CD4-positive, alpha-beta T cell treated with Interleukin-10 for 1 hour (primary cell): ENCODE results near the gene USP24.
"Not testable (repeated sequence)": the region's sequence is repeated elsewhere in the genome, so short reads cannot be mapped to it uniquely, and the experiment has no call there.

ENCODE experiments used
- DNase-seq: peaks from one replicate; pipeline ENCODE4 v3.0.0-alpha.2; 2020

USP24 gene

DNA sequence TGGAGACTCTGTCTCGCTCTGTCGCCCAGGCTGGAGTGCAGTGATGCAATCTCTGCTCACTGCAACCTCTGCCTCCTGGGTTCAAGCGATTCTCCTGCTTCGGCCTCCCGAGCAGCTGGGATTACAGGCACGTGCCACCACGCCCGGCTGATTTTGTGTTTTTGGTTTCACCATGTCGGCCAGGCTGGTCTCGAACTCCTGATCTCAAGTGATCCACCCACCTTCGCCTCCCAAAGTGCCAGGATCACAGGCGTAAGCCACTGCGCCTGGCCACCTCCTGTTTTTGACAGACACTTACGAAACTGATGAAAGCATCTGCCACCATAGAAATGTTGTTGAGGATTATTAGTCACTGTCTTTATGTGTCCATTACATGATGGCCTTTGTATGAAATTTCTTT is 106.2 kb downstream of the USP24 start:
- DNase-seq, result not testable (repeated sequence)

DNA sequence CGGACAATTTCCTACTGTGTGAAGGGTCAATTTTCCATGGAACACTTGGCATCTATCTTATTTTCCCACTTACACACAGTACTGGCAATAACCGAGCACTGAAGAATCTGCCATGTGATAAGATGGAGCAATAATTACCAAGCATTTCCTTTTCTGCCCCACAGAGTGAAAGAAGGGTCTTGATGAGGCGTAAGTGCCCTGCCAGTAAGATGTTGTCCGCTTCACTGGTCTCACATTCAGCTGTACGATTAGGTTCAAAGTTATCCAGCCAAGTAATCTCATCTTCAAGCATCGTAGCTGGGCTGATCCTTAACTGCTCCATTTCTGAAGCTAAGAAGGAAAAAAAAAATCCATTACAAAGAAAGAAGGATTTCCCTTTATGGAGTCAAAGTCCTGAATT is 108.1 kb downstream of the USP24 start:
- no peak for DNase-seq

DNA sequence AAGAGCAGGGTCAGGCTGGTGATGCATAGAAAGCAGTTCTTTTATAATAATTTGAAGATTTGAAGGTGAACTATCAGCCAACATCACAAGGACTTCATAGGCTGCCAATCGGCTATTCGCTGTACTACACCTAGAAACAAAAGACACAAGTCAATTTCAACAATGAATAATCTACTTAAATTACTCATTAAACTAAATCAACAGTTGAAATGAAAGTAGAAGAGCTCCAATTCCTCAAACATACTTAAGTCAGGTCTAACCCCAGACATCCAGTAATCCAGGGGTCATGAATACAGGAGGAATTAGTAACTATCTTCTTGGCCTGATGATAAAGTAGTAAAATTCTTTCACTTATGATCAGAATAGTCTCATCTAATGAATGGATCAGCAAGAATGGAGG is 111.3 kb downstream of the USP24 start:
- no peak for DNase-seq

DNA sequence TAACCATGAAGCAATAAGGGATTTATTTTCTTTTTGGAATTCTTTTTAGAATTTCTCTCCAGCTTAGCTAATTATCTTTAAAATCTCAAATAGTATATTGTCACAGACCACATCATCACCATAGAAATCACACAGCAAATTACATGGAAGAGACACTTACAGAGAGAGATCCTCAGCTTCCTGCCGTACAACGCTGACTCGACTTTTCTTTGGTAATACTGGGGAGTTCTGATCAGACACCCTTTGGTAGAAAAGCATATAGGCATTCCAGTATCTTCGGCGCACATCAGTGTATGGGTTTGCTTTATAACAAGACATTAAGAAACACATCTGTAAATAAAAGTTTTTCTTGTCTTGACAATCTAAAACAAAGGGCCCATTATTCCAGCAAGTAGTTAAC is 120.1 kb downstream of the USP24 start:
- DNase-seq, result no peak

DNA sequence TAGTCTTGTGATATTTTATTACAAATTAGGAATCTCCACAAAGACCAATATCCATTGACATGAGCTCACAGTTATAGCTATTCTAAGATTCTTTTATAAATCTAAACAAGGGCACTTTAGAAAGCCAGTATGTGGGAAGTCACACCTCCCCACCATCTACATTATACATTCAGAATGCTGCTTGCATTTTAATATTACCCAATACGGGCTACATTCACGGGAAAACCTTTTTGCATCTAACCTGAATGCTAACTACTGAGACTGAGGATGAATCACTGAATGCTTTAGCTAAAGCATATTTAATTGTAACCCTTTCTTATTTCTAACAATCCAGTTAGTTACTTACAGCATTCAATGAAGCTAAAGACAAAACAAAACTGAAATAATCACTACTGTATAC is 122.7 kb downstream of the USP24 start:
- no peak for DNase-seq

DNA sequence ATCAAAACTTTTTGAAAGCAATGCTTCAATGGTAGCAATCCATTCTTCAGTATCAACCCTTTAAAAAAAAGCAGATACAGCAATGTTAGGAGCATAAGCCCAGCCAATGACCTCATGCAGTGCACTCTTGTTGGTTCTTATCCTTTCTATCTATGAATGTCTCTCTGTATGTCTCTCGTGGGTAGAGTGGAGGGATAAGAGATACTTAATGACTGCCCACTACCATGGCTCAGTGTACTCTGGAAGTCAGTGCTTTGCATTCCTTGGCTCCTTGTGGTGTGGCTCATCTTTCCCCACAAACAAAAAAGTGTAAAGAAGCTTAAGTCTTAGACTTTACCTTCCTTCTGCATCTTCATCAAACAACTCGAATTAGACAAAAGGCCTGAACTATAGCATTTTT is 125.5 kb downstream of the USP24 start:
- no peak for DNase-seq

DNA sequence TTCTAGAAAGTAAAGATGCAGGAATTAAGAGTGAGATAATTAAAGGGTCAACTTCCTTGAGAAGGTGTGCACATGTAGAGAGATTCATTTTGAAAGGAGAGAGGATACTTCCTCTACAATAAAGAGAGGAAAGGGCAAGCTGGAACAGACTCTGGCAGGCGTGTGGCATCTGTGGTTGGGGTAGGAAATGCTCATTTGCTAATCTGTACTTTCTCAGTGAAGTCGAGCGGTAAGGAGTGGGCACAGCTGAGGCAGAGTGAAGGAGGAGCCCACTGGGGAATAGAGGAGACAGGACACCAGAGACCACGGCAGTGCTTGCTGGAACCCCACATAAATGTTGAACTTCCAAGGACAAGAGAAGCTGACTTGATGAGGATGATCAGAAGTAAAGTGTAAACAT is 126.8 kb downstream of the USP24 start:
- DNase-seq, result no peak

DNA sequence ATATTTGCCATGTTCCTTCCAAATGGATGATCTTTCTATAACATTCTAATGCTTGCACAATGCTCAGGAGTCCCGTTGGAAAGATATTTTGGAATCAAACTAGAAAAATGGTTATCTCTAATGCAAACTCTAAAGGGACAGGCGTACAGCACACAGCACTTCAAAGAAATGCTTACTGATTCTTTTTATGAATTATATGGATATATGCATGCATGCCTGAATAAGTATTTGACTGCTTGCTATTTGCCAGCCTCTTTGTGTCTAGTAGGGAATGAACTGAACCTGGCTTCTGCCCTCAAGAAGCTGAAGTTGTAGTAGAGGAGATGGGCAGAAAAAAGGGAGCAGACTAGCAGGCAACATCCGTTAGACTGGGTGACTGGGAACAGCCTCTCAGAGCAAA is 127.7 kb downstream of the USP24 start:
- DNase-seq, result no peak

DNA sequence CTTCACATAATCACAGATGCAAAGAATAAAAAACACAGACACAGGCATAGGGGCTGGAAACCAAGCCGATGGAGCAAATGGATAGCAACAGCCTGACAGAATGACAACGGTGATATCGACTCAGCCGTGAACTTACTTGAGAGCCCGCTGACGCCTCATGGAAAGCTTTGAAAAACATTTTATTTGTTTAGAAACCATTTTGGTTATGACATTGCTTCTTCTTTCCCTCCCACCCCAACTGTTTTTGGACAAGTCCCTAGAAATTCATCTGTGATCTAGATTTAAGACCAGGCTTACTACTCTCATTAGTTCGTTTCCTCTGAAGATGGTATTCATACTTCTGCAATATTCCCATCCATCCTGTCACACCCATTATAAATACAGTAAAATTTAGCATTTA is 130.9 kb downstream of the USP24 start:
- DNase-seq, result no peak

DNA sequence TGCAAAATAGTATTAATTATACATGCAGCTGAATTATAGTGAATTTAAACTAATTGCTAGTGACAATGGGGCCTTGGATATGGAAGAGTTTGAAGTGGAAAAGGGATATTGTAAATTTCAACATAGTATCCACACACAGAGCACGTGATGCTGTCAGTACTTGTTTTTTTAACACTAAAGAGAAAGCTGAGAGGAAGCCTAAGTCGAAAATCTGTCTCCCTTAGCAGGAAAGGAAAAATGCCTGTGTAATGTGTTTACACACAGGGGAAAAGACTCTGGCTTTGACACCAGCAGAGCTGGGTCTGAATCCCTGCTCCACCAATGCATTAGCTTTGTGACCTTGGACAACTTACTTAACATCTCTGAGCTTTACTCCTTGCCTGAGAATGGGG is 133.3 kb downstream of the USP24 start:
- no peak for DNase-seq

DNA sequence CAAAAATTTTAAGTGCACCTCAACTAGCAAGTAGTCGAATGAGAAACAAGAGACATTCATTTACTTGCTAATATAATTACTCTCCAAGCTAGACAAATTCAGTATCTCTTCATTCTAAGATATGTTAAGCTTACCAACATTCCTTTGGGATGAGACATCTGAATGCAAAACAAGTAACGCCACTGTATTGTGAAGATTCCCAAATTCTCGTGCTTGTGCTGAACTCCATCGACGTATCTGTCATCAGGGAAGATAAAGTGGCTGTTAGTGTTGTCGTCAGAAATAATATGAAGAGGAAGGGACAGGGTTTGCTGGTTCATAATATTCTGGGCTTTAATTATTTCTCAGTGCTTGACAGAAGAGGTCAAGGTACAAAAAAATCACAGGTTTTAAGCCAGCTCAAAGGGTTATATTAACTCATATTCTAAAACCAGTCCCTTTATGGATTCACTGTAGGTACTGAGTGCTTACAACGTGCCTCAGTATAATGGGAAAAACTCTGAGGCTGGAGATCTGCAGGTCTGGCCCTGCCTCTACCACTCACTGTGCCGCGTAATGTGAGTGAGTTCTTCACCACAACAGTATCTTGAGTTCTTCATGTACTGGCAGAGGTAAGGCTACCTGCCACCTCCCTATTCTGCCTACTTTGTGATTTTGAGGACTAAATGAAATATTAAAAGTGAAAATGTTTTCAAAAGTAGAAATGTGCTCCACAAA is 133.8 kb downstream of the USP24 start:
- no peak for DNase-seq

DNA sequence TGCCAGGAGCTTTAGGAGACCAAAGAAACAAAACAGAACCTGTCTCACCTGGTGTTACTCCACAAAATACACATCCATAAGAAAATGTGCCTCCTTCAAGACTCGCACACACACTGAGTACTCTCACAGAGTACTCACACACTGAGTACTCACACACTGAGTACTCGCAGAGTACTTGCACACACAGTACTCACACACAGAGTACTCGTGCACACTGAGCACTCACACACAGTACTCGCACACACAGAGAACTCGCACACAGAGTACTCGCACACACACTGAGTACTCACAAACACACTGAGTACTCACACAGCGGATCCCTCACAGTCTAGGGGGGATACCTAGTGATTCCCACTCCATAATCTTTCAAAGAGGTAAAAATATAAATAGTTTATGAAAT is 135.5 kb downstream of the USP24 start:
- no peak for DNase-seq

DNA sequence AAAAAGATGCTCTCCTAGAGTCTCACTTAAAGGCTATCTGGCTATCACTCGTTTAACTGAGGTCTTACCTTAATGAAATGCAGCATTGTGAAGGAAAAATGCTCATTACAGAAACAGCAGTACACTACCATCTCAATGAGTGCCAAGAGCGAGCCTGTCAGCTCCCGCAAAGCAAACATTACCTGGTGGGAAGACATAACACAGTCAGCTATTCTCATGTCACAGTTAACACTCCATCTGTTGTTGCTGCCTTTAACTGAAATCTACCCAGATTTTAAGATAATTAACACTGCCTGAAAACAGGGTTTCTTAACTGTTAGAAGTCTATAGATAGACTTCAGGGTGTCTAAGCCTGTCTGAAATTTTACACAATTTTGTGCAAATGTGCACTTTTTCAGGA is 136.7 kb downstream of the USP24 start:
- no peak for DNase-seq

DNA sequence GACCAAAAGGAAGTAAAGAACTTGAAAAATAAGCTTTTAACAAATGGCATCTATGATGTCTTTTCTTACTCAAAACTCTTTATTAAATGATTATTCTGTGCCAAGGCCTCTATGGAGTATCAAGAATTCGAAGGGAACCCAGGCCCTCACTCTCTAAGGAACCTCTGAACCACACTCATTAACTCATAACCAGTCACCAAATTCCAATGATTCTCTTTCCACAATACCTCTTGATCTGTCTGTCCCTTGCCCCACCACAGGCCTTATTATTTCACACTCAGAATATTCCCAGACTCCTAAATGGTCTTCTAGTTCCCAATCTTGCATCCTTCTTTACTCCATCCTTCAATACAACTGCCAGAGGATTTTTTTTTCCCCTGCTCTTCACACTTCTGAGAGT is 138.8 kb downstream of the USP24 start:
- no peak for DNase-seq

DNA sequence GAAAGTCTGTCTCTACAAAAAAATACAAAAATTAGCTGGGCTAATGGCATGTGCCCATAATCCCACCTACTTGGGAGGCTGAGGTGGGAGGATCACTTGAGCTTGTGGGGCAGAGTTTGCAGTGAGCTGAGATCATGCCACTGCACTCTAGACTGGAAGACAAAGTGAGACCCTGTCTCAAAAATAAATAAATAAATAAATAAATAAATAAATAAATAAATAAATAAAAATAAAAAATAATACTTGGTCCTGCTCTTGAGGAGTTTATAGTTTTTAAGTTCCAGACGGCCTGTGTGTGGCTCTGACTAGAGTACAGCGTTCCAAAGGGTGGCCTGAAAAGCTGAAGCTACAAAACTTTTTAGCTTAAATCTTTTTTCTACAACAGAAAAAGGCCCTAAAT is 140.7 kb downstream of the USP24 start:
- no peak for DNase-seq

DNA sequence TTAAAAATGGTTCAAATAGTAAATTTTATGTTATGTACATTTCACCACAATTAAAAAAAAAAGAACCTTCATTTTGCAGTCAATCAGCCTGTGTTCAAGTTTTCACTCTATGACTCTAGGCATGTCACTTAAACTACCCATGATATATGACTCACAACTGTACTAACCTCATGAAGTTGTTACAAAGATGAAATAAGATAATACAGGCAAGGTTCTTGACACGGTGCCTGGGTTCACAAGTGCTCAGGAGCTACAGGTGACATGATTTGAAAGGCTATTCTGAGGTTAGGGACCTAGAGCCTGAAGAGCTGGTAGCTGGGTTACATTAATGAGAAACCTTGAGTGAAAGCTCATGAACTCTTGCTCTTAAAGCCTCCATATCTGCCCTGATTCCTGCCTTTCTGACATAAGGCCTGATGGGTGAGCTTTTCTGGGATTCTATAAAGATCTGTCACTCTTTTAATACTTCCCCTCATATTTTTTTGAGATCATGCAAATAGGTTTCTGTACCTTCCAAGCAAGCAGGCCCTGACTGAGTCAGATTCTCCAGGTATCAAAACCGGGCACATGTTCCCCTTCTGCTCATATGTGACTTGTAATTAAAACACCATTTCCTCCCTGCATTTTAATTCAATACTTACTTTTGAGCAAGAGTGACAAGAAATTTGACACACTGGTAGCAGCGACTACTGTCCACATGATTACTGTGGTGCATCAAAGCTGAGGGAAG is 141.8 kb downstream of the USP24 start:
- DNase-seq, result no peak

DNA sequence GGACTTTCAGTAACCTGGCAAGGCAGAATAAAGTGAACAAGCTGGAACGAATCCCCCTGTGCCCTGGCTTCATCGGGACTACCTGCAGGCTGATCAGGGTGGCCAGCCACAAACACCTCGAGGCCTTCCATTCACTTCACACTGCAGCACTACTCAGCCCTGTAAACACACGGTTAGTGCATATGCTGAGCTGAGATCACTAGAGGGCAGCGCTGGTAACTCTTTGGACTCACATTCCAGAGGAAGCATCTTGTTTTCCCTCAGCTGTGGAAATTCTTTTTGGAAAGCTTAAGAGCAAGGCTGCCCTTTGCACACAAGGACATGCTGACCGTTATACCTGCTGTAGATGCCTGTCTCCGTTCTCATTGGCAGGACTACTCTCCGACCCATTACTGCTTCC is 143.7 kb downstream of the USP24 start:
- peak; percentile 8 for DNase-seq

DNA sequence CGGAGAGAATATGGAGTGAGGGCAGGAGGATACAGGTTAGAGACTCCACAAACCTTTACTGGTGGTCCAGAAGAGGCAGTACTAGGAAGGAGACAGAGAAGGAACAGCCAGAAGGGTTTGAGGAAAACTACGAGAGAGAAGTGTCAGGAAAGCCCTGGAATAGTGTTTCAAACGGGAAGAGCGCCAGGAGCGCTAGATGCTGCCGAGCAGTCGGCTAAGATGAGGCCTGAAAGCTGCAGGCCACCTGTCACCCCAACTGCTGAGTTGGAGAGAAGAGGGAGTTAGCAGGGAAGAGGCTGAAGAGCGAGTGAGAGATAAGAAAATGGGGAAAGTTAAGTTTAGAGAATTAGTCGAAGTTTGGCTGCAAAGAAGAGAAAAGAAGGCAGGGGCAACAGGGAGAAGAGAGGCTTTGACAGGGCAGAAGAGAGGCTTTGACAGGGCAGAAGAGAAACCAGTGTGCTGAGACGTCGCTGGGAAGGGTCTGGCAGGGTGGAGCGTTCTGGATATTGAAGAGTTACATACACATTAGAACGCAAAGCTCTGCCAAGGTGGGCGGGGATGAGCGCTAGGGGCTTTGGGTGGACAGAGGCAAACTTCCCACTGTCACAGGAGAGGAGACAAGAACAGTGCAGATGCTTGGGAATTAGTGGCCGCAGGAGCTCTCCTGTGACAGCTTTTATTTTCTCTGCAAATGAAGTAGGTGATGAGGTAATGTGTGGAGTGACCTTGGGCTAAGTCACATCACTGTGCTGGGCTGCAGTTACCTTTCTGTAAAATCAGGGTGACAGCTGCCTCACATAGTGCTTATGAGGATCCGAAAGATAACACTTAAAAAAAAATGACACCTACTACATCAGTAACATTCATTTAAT is 144.6 kb downstream of the USP24 start:
- DNase-seq, result no peak

DNA sequence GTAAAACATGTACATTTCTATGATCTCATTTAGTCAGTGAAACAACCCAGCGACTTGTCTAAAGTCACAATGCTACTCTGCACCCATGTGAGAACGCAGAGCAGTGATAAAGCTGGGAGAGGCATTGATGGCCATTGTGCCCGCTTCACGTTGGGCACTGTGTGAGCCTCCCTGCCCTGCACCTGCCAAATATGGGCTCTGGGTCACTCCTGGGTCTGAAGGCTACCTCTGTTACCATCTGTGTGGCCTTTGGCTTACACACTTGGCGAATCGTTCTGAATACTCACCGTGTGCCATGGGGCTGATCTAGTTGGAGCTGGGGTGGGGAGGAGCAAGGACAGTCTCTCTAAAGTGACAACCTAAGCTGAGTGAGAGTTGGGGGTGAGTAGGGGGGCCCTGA is 145.9 kb downstream of the USP24 start:
- DNase-seq, result no peak

DNA sequence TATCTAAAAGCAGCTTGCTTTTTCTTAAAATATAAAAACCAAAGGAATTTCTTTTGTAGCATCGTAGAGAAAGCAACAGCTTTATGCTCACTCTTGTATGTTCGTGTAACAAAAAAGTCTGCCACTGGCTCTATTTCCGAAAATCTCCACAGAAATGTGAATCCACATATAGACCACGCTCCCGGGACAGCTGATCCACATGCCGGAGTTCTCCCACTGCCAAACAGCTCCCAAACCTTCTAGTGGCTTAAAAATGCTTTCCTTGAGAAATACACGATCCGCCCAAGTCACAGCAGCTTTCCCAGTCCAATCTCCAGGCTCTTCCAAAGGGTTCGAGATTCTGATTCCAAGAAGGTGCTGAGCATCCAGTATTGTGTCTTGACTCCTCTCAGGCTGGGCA is 146.5 kb downstream of the USP24 start:
- no peak for DNase-seq

DNA sequence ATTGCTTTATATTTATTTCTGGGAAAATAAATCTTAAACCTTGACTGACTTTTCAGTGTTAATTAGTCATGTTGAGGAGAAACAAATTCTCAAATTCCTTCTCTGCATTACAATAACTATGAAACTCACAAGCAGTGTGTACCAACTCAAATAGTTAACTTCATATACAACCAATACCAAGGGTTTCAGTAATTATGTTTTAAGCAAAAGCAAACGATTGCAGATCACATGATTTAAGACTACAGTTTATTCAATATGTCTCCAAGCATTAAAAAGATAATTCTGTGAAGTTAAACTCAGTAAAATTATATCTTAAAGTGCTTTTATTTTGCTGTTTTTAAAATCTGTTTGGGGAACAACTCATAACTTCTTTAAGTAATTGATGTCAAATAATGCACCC is 147.2 kb downstream of the USP24 start:
- DNase-seq, result no peak

DNA sequence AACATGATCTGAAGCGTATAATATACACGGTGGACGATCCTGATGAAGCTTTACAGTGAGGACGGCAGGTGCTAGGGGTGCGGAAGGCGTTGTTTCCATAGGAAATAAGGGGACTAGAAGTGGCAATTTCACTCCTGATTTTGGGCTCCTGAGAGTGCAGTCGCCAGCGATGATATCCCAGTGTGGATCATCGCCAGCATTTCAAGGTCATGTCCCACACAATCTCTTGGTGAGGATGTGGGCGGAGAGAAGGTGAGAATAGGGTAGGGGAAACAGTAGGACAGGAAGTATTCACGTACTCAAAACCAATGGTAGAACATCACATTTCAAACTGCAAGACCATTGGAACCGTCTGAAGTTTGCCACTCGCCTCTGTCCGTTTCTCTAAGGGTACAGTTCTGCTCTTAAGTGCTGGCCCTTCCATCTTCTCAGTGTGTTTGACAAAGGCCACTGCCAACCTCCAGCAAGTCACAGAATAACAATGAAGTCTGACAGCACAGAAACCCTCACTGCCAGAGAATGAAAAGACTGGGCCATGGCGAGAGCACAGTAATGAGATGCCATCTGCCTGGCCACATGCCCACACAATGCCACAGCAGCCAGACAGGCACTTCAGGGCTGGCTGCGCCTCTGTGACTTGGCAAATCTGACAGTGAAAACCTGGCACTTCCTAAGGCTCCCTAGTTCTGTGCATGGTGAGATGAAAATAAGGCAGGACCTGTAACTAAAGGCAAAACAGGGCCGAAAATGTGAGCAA is 148.0 kb downstream of the USP24 start:
- DNase-seq, result no peak

DNA sequence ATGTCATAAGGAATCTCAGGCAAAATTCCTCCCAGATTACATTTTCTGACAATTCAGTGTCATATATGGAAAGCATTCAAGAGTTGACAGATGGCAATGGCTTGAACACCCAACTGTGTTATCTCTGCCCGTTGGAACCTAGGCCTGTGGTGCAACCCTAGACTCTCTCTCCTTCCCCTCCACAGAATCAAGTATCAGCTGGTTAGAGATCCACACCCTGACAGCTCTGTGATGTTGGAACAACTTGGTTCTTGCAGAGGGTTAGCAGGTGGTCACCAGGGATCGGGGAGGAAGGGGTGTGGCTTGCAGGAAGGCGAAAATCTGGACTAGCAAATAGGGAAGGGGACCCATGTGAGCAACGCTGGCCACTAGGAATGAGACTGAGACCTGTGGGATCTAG is 149.5 kb downstream of the USP24 start:
- DNase-seq, result no peak
